Osteocyte (in vitro differentiated cells): ENCODE data around the gene CLCF1. TPM values are rescaled to one million over a fixed set of nuclear protein-coding genes. Genes with fewer than 3 reads are reported as not detected.

Source experiments
- DNase-seq: peaks from one replicate; pipeline ENCODE4 v3.0.0; 2021; ENCODE audit warnings: mixed read lengths; ENCODE audit not compliant: unreplicated experiment; ENCODE audit errors: extremely low spot score
- H3K27ac Mint-ChIP-seq: one replicate; pipeline ENCODE4 v1.8.0; 2021; ENCODE audit warnings: mild to moderate bottlenecking, mixed read lengths; ENCODE audit not compliant: unreplicated experiment
- H3K27me3 Mint-ChIP-seq: one replicate; pipeline ENCODE4 v1.8.0; 2021; ENCODE audit warnings: mixed read lengths; ENCODE audit not compliant: unreplicated experiment
- H3K36me3 Mint-ChIP-seq: one replicate; pipeline ENCODE4 v1.8.0; 2021; ENCODE audit warnings: mixed read lengths; ENCODE audit not compliant: unreplicated experiment
- H3K4me1 Mint-ChIP-seq: one replicate; pipeline ENCODE4 v1.8.0; 2021; ENCODE audit warnings: mixed read lengths; ENCODE audit not compliant: unreplicated experiment
- H3K4me3 Mint-ChIP-seq: one replicate; pipeline ENCODE4 v1.8.0; 2021; ENCODE audit warnings: mild to moderate bottlenecking, moderate library complexity, mixed read lengths; ENCODE audit not compliant: unreplicated experiment
- H3K9me3 Mint-ChIP-seq: one replicate; pipeline ENCODE4 v1.8.0; 2021; ENCODE audit warnings: mixed read lengths; ENCODE audit not compliant: unreplicated experiment
- CTCF ChIP-seq: fragments of 200-600 bp; sonication (generic); IDR thresholded peaks from 2 replicates; pipeline ENCODE4 v1.5.0; 2021; ENCODE audit warnings: antibody characterized with exemption, mild to moderate bottlenecking, moderate library complexity
- total RNA-seq: library from RNA; stranded (reverse); gene quantifications from 2 replicates; pipeline ENCODE4 v1.2.1, GENCODE V29; 2021

CLCF1 gene
- total RNA-seq, 1 donor from 2014 or later, result 7.8 TPM

- DNase-seq, result peak; percentile 98
- no peaks in the 10 kb centered on the region for H3K27me3 Mint-ChIP-seq
- peaks cover 14% of the 10 kb centered on the region for H3K36me3 Mint-ChIP-seq
- peaks cover 21% of the 10 kb centered on the region for H3K4me1 Mint-ChIP-seq
- peak within 1 kb of the TSS; percentile 84 for H3K27ac Mint-ChIP-seq
- H3K9me3 Mint-ChIP-seq, result no peaks in the 10 kb centered on the region
- peak within 1 kb of the TSS; percentile 78 for H3K4me3 Mint-ChIP-seq
- peak; percentile 65 for TF ChIP-seq CTCF
Measured at GRCh38 chr11:67401495-67402191, 28.2 kb upstream of the CLCF1 start, which contains the start of gene PPP1CA. Gene PPP1CA, minus strand, starts transcription at chr11:67401858. Its CDS starts 76 bp downstream, at chr11:67401782.

- peaks cover 21% of the 10 kb centered on the region for H3K4me1 Mint-ChIP-seq
- H3K27me3 Mint-ChIP-seq, result no peaks in the 10 kb centered on the region
- peak overlapping the region; percentile 65 for H3K27ac Mint-ChIP-seq
- no peak for DNase-seq
- peaks cover 14% of the 10 kb centered on the region for H3K36me3 Mint-ChIP-seq
- H3K4me3 Mint-ChIP-seq, result peak overlapping the region; percentile 78
- H3K9me3 Mint-ChIP-seq, result no peaks in the 10 kb centered on the region
- TF ChIP-seq CTCF, result no peak
Measured at GRCh38 chr11:67400942-67401494, 27.6 kb upstream of the CLCF1 start.

GRCh38 chr11:67400251-67400941, 27.0 kb upstream of the CLCF1 start:
- no peak for TF ChIP-seq CTCF
- Mint-ChIP-seq H3K27ac (peak overlapping the region; percentile 65), H3K9me3 (no peaks in the 10 kb centered on the region), H3K27me3 (no peaks in the 10 kb centered on the region), H3K4me1 (peaks cover 21% of the 10 kb centered on the region), H3K36me3 (peaks cover 14% of the 10 kb centered on the region), H3K4me3 (peak overlapping the region; percentile 78)
- no peak for DNase-seq

- H3K27ac Mint-ChIP-seq, result no peak overlapping the region
- TF ChIP-seq CTCF, result no peak
- H3K9me3 Mint-ChIP-seq, result no peaks in the 10 kb centered on the region
- H3K36me3 Mint-ChIP-seq, result peaks cover 14% of the 10 kb centered on the region
- peaks cover 22% of the 10 kb centered on the region for H3K4me1 Mint-ChIP-seq
- no peak for DNase-seq
- no peak overlapping the region for H3K4me3 Mint-ChIP-seq
- H3K27me3 Mint-ChIP-seq, result no peaks in the 10 kb centered on the region
Measured at GRCh38 chr11:67398661-67399563, 25.5 kb upstream of the CLCF1 start.
